Measurements from ENCODE around the gene JAG1. TPM values are rescaled to one million over a fixed set of nuclear protein-coding genes. Genes with fewer than 3 reads are reported as not detected.

Gene JAG1
- total RNA-seq, 1 donor from 2014 or later: 172 TPM

DNA sequence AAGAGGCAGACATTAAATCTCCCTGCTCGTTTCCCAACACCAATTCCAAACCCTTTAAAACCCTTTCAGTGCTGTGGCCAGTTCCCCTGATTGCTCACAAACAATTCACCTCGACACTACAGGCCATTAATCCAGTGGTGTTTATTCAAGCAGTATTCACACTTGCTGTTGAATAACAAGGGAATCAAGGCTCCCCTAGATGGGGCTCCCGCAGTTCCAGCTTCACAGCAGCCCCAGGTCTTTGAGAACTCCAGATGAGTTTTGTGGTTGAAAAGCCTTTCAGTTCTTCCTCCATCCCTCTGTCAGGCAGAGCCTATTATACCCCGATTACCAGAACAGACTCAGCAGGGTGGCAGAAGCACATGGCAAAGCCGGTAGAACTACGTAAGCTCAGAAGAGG is 36.2 kb downstream of the JAG1 start:
- Mint-ChIP-seq H3K9me3 (ENCODE audit: unreplicated experiment) (no peaks in the 10 kb centered on the region), H3K36me3 (ENCODE audit: low read depth, unreplicated experiment) (peaks cover 43% of the 10 kb centered on the region), H3K27ac (ENCODE audit: unreplicated experiment) (no peak overlapping the region), H3K4me1 (ENCODE audit: unreplicated experiment) (peaks cover 26% of the 10 kb centered on the region), H3K4me3 (ENCODE audit: unreplicated experiment) (no peak overlapping the region), H3K27me3 (ENCODE audit: unreplicated experiment) (peaks cover 2% of the 10 kb centered on the region)
- TF ChIP-seq, protein P1, sequence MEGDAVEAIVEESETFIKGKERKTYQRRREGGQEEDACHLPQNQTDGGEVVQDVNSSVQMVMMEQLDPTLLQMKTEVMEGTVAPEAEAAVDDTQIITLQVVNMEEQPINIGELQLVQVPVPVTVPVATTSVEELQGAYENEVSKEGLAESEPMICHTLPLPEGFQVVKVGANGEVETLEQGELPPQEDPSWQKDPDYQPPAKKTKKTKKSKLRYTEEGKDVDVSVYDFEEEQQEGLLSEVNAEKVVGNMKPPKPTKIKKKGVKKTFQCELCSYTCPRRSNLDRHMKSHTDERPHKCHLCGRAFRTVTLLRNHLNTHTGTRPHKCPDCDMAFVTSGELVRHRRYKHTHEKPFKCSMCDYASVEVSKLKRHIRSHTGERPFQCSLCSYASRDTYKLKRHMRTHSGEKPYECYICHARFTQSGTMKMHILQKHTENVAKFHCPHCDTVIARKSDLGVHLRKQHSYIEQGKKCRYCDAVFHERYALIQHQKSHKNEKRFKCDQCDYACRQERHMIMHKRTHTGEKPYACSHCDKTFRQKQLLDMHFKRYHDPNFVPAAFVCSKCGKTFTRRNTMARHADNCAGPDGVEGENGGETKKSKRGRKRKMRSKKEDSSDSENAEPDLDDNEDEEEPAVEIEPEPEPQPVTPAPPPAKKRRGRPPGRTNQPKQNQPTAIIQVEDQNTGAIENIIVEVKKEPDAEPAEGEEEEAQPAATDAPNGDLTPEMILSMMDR (IDR thresholded peaks at IDR 0.05; ENCODE audit: unreplicated experiment): no peak
- no peak for DNase-seq (ENCODE audit: low spot score)

DNA sequence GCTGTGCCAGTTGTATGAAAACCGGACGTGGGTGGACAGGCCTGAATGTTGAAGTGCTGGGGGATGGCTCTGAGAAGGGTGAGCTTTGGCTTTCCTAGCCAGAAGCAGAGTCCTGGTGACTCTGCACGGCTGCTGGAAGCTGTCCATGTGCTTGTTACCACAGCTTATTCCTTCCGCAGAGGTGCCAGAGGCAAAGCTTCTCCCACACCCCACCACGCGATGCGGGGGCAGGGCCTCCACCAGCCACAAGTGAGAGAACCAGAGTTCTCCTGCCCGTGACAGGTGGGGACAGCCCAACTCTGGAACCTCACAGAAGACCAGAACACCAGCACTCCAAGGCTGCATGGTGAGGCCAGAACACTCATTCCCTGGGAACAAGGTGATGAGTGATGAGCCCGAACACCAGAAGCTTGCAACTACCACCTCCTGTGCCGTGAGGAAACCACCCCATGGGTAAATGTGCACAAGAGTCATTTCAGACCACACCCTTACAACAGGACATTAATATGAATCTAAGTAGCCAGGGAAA is 36.7 kb downstream of the JAG1 start:
- peaks cover 38% of the 10 kb centered on the region for H3K36me3 Mint-ChIP-seq (ENCODE audit: low read depth, unreplicated experiment)
- TF ChIP-seq, protein P1 (IDR thresholded peaks at IDR 0.05; ENCODE audit: unreplicated experiment): no peak
- no peak overlapping the region for H3K4me3 Mint-ChIP-seq (ENCODE audit: unreplicated experiment)
- H3K9me3 Mint-ChIP-seq (ENCODE audit: unreplicated experiment): no peaks in the 10 kb centered on the region
- peaks cover 2% of the 10 kb centered on the region for H3K27me3 Mint-ChIP-seq (ENCODE audit: unreplicated experiment)
- H3K4me1 Mint-ChIP-seq (ENCODE audit: unreplicated experiment): peaks cover 26% of the 10 kb centered on the region
- no peak for DNase-seq (ENCODE audit: low spot score)
- no peak overlapping the region for H3K27ac Mint-ChIP-seq (ENCODE audit: unreplicated experiment)

DNA sequence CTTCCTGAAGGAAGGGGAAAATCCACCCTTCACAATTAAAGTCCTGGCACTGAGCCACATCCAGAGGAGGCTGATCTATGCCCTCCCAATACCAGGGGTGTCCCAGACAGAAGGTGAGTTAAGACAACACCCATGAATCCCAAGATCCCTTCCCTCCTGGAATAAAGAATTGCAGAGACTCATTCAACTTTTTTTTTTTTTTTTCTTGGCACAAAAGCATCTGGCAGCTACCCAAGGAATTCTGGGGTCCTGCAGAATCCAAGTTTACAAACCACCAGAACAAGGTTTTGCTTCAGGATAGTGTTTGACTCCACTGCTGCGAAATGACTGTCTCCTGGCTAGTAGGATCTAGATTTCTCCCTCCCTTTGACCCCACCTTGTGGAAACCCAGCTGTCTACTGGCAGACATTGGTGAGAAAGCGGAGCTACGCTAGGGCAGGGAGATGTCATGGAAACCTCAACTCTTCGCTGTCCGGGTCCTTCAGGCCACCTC is 37.4 kb downstream of the JAG1 start:
- H3K27ac Mint-ChIP-seq (ENCODE audit: unreplicated experiment): no peak overlapping the region
- TF ChIP-seq, protein P1 (IDR thresholded peaks at IDR 0.05; ENCODE audit: unreplicated experiment): no peak
- no peaks in the 10 kb centered on the region for H3K9me3 Mint-ChIP-seq (ENCODE audit: unreplicated experiment)
- peaks cover 31% of the 10 kb centered on the region for H3K36me3 Mint-ChIP-seq (ENCODE audit: low read depth, unreplicated experiment)
- no peak overlapping the region for H3K4me3 Mint-ChIP-seq (ENCODE audit: unreplicated experiment)
- H3K4me1 Mint-ChIP-seq (ENCODE audit: unreplicated experiment): peaks cover 26% of the 10 kb centered on the region
- peaks cover 2% of the 10 kb centered on the region for H3K27me3 Mint-ChIP-seq (ENCODE audit: unreplicated experiment)
- DNase-seq (ENCODE audit: low spot score): no peak

DNA sequence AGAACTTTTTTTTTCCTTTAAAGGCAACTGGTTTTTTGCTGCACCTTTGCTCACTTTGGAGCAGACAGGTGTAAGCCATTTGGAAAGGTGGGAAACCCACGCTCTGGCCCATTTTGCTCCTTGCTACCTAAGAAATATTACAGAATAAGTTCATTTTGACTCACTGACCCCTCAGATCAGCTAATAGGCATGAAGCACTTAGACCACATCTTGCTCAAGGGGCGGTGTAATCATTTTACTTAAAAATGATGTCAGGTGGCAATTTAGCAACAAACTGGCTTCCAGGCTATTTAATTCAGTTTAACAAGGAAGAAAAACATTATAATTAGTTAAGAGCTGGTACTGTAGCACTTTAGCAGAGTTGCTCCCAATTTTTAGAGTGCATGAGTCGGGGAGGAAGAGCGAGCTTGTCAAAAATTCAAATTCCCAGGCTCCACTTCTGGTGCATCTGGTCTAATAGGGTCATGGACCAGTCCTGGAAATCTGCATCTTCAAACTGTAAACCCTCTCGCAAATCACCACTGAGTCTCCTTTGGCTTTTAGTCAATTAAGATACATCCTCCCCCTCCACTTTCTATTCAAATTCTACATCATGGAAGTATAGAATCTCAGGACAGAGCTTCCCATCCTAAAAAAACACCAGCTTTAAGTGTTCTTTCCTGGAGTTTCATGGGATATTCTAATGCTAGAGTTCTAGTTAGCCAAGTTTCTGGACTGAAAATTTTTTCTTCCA is 38.2 kb downstream of the JAG1 start:
- TF ChIP-seq, protein P1 (IDR thresholded peaks at IDR 0.05; ENCODE audit: unreplicated experiment): no peak

More for the DNA sequence above, 38.2 kb downstream of the JAG1 start:
- Mint-ChIP-seq H3K36me3 (ENCODE audit: low read depth, unreplicated experiment) (peaks cover 24% of the 10 kb centered on the region), H3K9me3 (ENCODE audit: unreplicated experiment) (no peaks in the 10 kb centered on the region), H3K4me1 (ENCODE audit: unreplicated experiment) (peaks cover 25% of the 10 kb centered on the region), H3K4me3 (ENCODE audit: unreplicated experiment) (no peak overlapping the region), H3K27me3 (ENCODE audit: unreplicated experiment) (peaks cover 2% of the 10 kb centered on the region), H3K27ac (ENCODE audit: unreplicated experiment) (no peak overlapping the region)
- no peak for DNase-seq (ENCODE audit: low spot score)
